HG03521 (cell line): ENCODE data around the gene KATNA1.
A peak's percentile ranks its signal among the peaks of the same experiment; 100 is the strongest.
"Not testable (repeated sequence)": the region's sequence is repeated elsewhere in the genome, so short reads cannot be mapped to it uniquely, and the experiment has no call there.

Source experiments
- ATAC-seq: cut with Tn5 transposase; IDR thresholded peaks from one replicate; pipeline ENCODE4 v1.9.1; 2021; ENCODE audit warnings: mild to moderate bottlenecking, moderate library complexity; ENCODE audit not compliant: unreplicated experiment

The KATNA1 gene

DNA sequence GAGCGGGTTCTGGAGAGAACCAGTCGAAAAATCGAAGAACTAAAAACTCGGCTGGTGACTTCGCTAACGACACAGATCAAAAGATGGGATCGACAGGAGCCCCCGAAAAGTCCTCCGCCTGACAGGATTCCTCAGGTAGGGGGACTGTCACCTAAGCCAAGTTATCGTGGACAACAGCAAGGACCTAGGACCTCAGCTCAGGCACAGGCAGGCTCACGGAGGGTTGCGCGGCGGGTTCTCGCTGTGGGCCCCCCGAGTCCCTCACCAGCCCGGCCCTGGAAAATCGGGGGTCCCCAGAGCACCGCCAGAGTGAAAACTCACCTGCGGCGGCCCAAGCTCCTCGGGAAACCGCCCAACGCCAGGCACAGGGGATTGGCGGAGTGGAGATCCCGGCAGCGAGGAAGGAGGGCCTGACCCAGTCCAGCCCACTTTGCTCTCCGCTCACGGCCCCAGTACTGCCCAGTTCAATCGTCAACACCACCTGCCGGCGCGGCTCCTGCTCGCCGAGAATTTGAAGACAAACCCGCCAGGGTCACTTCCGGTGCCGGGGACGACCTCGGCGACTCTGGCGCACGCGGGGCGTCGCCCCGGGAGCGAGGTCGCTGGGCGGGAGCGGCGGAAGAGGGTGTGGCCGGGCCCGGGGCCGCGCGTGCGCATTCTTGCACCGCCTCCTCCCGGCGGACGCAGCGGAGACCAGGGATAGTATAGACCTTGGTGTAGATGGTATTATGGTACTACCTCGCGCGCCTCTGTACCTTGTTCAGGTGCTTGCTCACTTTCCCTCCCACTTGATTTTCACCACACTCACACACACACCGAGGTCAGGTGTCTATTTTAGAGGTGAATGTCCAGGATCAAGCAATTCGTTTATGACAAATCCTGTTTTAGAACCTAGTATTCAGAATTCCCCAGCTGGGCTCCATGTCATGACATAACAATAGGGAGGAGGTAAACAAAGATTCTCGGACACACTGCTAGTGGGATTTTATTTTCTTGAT, at the start of gene KATNA1:
TSS of gene KATNA1 (minus strand) at position 567 of the 998 bp plus-strand sequence. CDS start 10,167 bp downstream, outside the sequence.
- peak; percentile 92 for ATAC-seq

DNA sequence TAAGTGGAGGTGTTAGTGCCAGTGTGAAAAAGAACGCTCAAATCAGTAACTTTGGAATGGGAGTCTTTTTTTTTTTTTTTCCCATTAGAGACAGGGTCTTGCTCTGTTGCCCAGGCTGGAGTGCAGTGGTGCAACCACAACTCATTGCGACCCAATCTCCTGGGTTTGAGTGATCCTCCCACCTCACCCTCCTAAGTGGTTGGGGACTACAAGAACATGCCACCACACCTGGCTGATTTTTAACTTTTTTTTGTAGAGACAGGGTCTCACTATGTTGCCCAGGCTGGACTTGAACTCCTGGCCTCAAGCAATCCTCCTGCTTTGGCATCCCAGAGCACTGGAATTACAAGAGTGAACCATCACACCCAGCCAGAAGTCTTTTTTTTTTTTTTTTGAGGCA, 49.7 kb upstream of the KATNA1 start:
- no peak for ATAC-seq

DNA sequence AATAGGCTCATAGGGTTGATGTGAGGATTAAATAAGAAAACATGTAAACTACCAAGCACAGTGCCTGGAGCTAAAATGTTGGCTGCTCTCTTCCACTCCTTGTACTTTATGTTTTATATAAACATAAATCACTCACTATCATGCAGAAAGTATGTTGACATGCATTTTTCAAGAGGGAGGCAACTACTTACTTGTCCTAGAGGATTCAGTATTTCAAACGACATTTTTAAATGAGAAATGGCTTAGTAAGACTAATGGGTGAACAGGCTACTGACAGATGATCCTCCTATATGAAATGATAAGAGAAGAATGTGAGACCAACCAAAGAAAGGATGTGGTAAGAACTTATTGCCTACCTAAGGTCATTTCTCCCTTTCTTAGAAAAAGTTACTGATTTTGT, 48.4 kb upstream of the KATNA1 start:
- no peak for ATAC-seq

DNA sequence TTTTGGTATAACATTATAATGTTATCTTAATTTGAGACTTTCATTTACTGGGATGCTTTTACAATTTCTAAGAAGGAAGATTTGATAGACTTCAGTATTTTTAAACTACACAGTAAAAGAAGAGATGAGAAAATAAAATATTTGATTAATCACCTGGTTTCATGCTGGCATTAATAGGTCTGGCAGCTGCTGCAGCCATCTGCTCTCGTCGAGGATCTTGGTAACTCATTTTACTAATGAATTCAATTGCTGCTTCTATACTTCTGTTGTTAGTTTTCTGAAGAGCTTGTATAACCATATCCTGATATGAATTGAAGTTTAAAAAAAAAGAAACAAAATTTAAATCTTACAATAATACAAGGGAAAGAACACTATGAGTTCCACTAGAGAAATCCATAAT, 46.4 kb upstream of the KATNA1 start:
- ATAC-seq, result no peak

DNA sequence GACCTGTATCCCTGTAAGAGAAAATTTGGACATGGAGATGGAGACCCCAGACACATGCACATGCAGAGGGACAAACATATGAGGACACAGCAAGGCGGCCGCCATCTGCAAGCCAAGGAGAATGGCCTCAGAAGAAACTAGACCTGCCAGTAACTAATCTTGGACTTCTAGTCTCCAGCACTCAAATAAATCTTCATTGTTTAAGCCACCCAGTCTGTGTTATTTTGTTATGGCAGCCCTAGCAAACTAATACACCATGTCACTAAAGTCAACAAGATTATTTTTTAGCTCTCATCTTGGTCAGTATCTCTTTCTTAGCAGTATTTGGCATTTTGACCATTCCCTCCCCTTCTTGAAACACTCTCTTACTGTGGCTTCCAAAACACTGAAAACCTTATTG, 42.7 kb upstream of the KATNA1 start:
- no peak for ATAC-seq

DNA sequence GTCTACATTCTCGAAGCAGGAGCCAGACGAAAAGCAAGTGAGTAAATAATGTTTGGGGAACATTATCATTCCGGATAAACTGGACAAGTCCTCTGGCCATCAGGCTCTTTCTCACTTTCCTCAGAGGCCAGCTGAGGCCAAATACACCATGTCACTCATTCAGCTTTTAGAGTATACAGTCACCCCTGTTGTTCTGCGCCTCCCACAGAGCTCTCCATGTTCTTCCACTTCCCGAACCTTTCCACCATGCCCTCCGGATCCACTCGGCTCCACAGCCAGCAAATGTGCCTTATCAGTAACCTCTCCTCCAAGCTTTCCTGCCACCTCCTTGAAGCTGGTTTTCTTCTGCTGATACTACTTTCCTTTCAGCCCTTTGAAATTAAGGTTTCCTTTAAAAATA, 37.7 kb upstream of the KATNA1 start:
- no peak for ATAC-seq

DNA sequence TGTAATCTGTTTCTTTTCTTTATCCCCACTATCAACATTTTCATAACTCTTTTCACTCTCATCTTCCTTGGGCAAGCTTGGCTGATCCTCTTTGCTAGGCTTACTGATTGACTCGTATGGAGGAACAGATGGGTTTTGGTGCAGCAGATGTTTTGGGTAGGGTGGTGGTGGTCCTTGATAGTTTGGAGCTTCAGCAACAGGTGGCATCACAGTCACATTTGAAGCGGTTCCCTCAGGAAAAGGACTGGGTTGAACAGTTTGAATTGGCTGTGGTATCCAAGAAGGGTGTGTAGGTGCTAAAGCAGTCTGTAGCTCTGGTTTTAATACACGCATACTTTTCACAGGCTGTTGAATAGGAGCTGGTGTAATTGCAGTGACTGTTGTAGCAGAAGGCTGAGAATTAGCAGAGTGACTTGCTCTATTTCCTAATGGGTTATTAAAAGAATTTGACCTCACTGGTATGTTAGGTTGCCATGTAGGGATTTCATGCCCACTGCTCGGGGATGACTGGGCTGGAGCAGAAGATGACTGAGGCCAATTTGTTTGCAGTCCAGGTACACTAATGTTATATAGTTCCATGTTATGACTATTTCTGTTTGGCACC, 34.8 kb upstream of the KATNA1 start:
- ATAC-seq, result no peak

DNA sequence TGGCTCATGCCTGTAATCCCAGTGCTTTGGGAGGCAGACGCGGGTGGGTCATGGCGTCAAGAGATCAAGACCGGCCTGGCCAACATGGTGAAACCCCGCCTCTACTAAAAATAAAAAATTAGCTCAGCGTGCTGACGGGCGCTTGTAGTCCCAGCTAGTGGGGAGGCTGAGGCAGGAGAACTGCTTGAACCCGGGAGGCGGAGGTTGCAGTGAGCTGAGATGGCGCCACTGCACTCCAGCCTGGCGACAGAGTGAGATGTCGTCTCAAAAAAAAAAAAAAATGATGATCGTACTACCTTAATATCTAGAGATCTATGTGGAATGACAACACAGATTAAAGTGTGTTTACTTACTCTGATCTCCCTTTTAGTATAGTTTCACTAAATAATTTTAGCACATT, 33.3 kb upstream of the KATNA1 start:
- not testable (repeated sequence) for ATAC-seq

DNA sequence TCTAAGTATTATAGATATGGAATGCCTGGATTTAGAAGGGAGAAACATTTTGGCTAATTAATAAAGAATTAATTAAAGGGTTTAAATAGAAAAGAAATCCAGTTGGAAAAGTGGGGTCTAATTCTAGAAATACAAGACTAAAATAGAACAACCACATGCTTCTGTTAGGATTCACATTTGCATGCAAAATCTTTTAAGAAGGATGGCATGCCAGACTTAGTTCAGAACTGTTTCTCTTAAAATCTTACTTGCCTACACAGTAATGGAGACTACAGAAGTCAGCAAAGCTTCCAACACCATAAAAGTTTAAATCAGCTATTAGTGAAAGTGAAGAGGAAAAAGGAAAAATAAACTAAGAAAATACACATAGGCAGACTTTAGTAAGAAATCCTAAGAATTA, 32.7 kb upstream of the KATNA1 start:
- no peak for ATAC-seq

DNA sequence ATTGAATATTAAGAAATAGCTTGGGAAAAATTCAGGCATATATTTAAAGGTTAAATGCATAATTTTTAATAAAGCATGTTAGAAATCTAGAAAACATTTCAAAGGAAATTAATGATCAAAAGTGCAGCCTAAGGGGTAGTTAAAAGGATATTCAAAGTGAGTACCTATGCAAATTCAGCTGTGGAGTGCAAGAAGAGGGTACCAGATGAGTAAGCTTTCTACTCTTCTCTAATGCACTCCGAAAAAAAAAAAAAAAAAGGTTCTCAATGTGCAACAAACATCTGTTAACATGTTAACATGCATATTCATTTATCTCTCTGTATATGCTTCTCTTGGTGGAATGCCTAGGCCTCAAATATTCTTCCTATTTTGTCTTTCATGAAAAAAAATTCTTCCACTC, 32.0 kb upstream of the KATNA1 start:
- no peak for ATAC-seq

DNA sequence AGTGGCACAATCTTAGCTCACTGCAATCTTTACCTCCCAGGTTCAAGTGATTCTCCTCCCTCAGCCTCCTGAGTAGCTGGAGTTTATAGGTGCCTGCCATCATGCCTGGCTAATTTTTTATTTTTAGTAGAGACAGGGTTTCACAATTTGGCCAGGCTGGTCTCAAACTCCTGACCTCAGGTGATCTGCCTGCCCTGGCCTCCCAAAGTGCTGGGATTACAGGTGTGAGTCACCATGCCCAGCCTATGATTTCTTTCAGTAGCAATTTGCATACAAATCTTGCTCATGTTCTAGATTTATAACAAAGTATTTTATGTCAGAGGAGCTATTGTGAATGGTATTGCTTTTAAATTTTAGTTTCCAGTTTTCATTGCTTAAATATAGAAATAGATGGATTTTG, 23.8 kb upstream of the KATNA1 start:
- ATAC-seq, result not testable (repeated sequence)

DNA sequence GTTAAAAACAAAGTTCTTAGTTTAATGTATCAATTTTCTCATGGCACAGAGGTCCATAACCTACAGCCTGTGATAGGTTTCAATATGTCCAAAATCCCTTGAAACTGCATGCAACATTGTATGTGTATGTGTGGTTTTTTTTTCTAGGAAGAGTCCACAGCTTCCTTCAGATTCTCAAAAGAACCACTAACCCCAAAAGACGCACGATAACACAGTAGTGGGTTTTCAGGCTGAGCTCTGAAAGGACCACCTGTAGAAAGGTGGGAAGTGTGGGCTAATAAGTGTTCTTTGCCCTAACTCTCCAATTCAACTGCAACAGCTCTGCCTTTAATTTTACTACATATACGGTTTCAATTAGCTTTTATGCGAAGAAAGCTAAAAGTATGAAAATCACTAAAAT, 11.5 kb upstream of the KATNA1 start:
- no peak for ATAC-seq

DNA sequence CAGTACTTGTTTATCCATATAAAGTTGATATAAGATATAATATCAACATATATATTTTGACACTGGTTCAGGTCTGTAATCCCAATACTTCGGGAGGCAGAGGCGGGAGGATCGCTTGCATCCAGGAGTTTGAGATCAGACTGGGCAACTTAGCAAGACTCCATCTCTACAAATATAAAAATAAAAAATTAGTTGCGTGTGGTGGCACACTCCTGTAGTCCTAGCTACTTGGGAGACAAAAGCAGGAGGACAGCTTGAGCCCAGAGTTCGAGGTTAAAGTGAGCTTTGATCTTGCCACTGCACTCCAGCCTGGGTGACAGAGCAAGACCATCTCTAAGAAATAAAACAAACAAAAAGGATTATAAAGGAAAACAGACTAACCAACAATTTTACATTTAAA, 8.9 kb upstream of the KATNA1 start:
- ATAC-seq, result no peak

DNA sequence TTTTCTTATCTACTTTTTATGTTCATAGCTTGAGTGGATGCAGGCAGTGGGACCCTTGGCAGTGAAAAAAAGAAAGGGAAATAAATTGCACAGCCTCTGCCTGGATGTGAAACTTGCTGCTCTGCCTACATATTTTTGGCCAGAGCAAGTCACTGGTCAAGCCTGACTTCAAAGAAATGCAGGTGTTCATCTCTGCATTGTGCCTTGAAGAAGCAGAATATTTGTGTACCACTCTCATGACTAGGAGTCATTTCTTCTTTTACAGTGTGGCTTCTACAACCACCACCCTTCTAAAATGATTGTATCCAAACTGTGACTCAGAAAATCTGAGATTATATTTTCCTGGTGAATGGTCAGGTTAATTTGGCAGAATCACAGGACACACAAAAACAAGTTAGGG, 2.5 kb upstream of the KATNA1 start:
- no peak for ATAC-seq

DNA sequence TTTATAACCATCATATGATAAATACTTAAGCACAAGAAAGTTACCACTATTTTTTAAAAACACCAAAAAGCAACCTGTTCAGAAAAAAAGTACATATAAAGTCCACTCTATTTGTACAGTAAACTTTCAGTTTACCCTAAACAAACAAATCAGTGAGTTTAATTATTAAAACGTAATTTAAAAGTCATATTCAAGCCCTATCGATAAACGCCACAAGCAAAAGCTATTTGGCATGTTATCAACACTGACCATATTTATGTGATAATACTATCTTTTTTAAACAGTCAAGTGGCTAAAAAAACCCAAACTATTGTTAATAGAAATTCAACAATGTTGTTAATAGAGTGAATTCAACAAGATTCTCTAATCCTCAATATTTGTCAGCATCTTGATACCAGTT, 1.9 kb downstream of the KATNA1 start:
- no peak for ATAC-seq

DNA sequence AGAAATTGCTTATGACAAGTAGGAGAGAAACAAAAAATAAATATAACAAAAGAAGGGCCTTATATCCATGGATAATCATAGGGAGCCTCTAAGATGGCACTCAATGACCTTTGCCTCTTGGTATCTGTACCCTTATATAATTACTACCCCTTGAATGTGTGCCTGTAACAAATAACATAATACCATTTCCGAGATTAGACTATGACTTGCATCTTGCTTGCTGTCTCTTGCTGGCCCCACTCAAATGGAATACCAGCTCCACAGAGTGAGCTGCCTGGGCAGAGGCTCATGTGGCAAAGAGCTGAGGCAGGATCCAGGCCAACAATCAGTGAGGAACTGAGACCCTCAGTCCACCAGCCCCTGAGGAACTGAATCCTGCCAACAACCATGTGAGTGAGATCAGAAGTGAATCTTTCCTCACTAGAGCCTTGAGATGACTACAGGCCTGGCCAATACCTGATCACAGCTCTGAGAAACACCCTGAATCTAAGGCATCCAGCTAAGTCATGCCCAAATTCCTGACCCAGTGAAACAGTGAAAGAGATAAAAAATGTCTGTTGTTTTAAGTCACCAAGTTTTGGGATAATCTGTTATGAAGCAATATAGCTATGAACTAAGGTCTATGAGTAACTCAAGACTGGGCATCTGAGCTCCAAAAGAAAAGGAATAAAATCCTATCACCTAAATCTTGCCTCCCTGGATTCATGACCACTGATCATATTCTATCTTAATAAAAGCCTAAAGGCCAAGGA, 5.5 kb downstream of the KATNA1 start:
- ATAC-seq, result no peak

DNA sequence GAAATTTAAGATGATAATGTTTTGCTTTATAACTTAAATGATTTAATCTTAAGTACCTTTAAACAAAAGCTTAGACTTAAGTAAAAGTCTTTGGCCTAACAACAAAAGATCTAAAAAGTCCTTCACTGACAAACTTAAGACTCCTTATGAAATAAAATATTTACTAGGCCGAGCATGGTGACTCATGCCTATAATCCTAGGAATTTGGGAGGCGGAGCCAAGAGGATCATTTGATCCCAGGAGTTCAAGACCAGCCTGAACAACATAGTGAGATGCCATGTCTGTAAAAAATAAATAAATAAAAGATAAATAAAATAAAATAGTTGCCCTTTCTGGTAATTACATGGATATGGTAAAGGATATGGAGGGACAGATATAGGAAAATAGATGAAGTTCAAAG, 12.4 kb downstream of the KATNA1 start:
- ATAC-seq, result no peak

DNA sequence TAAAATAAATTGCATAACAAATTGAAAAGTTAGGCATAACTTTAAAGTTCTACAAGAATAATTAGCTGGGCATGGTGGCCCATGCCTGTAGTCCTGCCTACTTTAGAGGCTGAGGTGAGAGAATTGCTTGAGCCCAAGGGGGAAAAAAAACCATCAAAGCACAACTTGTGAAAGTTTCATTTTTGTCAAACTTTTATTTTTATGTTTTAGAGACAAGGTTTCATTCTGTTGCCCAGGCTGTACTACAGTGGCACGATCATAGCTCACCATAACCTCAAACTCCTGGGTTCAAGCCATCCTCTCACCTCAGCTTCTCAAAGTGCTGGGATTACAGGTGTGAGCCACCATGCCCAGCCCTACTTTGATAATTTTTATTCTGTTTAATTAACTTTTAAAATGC, 14.2 kb downstream of the KATNA1 start:
- ATAC-seq, result no peak

DNA sequence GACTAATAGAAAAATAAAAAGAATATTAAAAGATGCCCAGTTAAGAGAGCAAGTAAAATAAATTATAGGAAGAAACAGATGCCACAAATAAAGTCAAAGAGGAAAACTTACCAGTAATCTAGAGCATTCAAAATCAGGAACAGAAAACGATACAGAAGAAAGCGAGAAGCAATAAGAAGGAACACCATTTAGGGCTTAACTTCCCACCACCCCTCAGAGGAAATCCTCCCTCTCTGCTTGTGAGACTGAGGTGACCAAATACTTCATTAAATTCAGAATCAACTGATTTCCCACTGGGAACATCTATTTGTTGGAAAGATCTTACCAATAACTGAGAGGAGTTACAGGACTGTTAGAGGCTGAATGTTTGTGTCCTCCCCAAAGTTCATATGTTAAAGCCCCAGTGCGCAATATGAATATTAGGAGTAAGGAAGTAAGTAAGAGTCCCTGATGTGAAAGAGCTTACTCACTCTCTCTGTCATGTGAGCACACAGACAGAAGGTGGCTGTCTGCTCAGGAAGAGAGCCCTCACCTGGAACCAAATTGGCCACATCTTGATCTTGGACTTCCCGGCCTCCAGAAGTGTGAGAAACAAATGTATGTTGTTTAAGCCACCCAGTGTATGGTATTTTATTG, 19.5 kb downstream of the KATNA1 start:
- ATAC-seq, result no peak

DNA sequence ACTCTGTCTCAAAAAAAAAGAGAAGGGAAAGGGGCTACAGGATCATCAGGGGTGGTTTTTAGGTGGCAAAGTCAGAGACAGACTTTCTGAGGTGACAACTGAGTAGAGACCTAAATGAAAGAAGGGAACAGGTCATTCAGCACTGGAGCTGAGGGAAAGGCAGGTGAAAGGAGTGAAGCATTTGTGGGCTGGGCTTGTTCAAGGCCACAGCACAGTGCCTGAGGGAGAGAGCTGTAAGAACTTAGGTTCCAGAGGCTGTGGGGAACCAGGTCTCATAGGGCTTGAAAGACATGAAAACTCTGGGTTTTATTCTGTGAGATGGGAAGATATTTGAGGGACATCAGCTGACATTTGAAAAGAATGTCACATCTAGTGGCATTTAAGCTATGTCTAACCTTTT, 20.8 kb downstream of the KATNA1 start:
- no peak for ATAC-seq

DNA sequence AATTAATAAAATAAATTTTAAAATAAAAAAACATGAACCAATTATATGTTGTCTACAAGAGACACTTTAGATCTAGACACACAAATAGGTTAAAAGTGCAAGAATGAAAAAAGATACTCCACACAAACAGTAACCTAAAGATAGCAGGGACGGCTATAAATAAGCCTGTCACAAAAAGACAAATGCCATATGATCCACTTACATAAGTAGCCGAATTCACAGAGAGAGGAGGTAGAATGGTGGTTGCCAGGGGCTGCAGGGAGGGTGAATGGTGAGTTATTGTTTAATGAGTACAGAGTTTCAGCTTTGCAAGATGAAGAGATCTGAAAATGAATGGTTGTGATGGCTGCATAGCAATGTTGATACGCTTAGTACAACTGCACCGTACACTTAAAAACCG, 32.7 kb downstream of the KATNA1 start:
- no peak for ATAC-seq
